Neural cell (in vitro differentiated cells): ENCODE results near the gene RFX4. TPM values are rescaled to one million over a fixed set of nuclear protein-coding genes. Genes with fewer than 3 reads are reported as not detected.

ENCODE experiments used
- H2AFZ ChIP-seq: fragments of 200-600, 300-800 bp; sonication (generic), shearing (Covaris generic); 2 replicates; pipeline ENCODE4 v1.6.0; 2014; ENCODE audit warnings: low read depth, mild to moderate bottlenecking, antibody characterized with exemption, low read length, moderate library complexity
- H3F3A ChIP-seq: fragments of 200-600 bp; shearing (Covaris generic); 2 replicates; pipeline ENCODE4 v1.6.1; 2016; ENCODE audit warnings: mild to moderate bottlenecking, moderate library complexity, mixed read lengths, antibody characterized with exemption, low read length; ENCODE audit not compliant: insufficient read depth, poor library complexity, severe bottlenecking
- H3K27ac ChIP-seq: fragments of 200-600, 300-800 bp; sonication (generic), shearing (Covaris generic); 2 replicates; pipeline ENCODE4 v1.5.1; 2014; ENCODE audit warnings: mild to moderate bottlenecking, low read length, moderate library complexity
- H3K27me3 ChIP-seq: fragments of 300-800, 200-600 bp; sonication (generic), shearing (Covaris generic); 2 replicates; pipeline ENCODE4 v1.6.0; 2014; ENCODE audit warnings: mild to moderate bottlenecking, low read depth, low read length, moderate library complexity; ENCODE audit not compliant: insufficient read depth
- H3K36me3 ChIP-seq: fragments of 300-800, 200-600 bp; sonication (generic), shearing (Covaris generic); 2 replicates; pipeline ENCODE4 v1.5.1; 2014; ENCODE audit warnings: mild to moderate bottlenecking, antibody characterized with exemption, low read length, moderate library complexity; ENCODE audit not compliant: insufficient read depth
- H3K4me2 ChIP-seq: fragments of 300-800, 200-600 bp; sonication (generic), shearing (Covaris generic); 2 replicates; pipeline ENCODE4 v1.6.0; 2014; ENCODE audit warnings: mild to moderate bottlenecking, low read length
- H3K4me3 ChIP-seq: fragments of 300-800, 200-600 bp; sonication (generic), shearing (Covaris generic); 2 replicates; pipeline ENCODE4 v1.5.1; 2014; ENCODE audit warnings: mild to moderate bottlenecking, low read length, moderate library complexity
- H3K79me2 ChIP-seq: fragments of 200-600 bp; shearing (Covaris generic); replicated peaks from 2 replicates; pipeline ENCODE4 v1.6.0; 2014; ENCODE audit warnings: mild to moderate bottlenecking, low read length, moderate library complexity; ENCODE audit not compliant: insufficient read depth
- H3K9ac ChIP-seq: fragments of 300-800, 200-600 bp; sonication (generic), shearing (Covaris generic); 2 replicates; pipeline ENCODE4 v1.6.1; 2016; ENCODE audit warnings: mild to moderate bottlenecking, low read length, mixed read lengths
- H3K9me2 ChIP-seq: fragments of 200-600 bp; shearing (Covaris generic); 2 replicates; pipeline ENCODE4 v1.6.1; 2016; ENCODE audit warnings: mild to moderate bottlenecking, low read length, mixed read lengths; ENCODE audit not compliant: insufficient read depth
- H3K9me3 ChIP-seq: fragments of 200-600, 300-800 bp; sonication (generic), shearing (Covaris generic); 2 replicates; pipeline ENCODE4 v1.6.1; 2016; ENCODE audit warnings: mild to moderate bottlenecking, mixed run types, low read length, moderate library complexity, mixed read lengths
- H4K20me1 ChIP-seq: fragments of 200-600 bp; shearing (Covaris generic); 2 replicates; pipeline ENCODE4 v1.6.1; 2016; ENCODE audit warnings: mild to moderate bottlenecking, mixed run types; ENCODE audit not compliant: insufficient read depth
- CTCF ChIP-seq: fragments of 450-650 bp; IDR thresholded peaks from 2 replicates; pipeline ENCODE4 v1.5.1; 2014; ENCODE audit warnings: antibody characterized with exemption, mild to moderate bottlenecking, moderate library complexity; ENCODE audit not compliant: poor library complexity, severe bottlenecking
- EP300 ChIP-seq: fragments of 450-650 bp; conservative IDR thresholded peaks from 2 replicates; pipeline ENCODE4 v1.6.1; 2014; ENCODE audit warnings: antibody characterized with exemption, mild to moderate bottlenecking, moderate library complexity; ENCODE audit not compliant: poor library complexity, severe bottlenecking
- EZH2 ChIP-seq: fragments of 200-600, 300-800 bp; shearing (Covaris generic), sonication (generic); IDR thresholded peaks from 2 replicates; pipeline ENCODE4 v1.6.1; 2014; ENCODE audit warnings: antibody characterized with exemption, low read length, borderline replicate concordance, mild to moderate bottlenecking; ENCODE audit not compliant: insufficient read depth, poor library complexity, severe bottlenecking
- MXI1 ChIP-seq: fragments of 450-650 bp; conservative IDR thresholded peaks from 2 replicates; pipeline ENCODE4 v1.6.1; 2014; ENCODE audit warnings: antibody characterized with exemption, mild to moderate bottlenecking; ENCODE audit not compliant: poor library complexity, severe bottlenecking
- POLR2AphosphoS5 ChIP-seq: IDR thresholded peaks from 2 replicates; pipeline ENCODE4 v1.6.1; 2012
- RAD21 ChIP-seq: fragments of 450-650 bp; conservative IDR thresholded peaks from 2 replicates; pipeline ENCODE4 v1.6.1; 2014; ENCODE audit warnings: antibody characterized with exemption, mild to moderate bottlenecking, moderate library complexity
- REST ChIP-seq: IDR thresholded peaks from 2 replicates; pipeline ENCODE4 v1.6.1; 2012; ENCODE audit warnings: borderline replicate concordance
- SMC3 ChIP-seq: fragments of 450-650 bp; conservative IDR thresholded peaks from 2 replicates; pipeline ENCODE4 v1.6.1; 2014; ENCODE audit warnings: antibody characterized with exemption, mild to moderate bottlenecking, moderate library complexity; ENCODE audit not compliant: poor library complexity
- TAF1 ChIP-seq: IDR thresholded peaks from 2 replicates; pipeline ENCODE4 v1.6.1; 2012; ENCODE audit warnings: low read depth
- polyA plus RNA-seq: library from polyadenylated mRNA; depleted of rRNA; stranded (reverse); fragments of >200 nt; gene quantifications from 2 replicates; pipeline ENCODE4 v1.2.3, GENCODE V29; 2014

Gene RFX4
- polyA plus RNA-seq, 1 donor from 2014 or later, result 0.22 TPM

GRCh38 chr12:106680280-106680679 is 97.5 kb downstream of the RFX4 start:
- no peak overlapping the region for H3K27ac ChIP-seq
- no peak overlapping the region for H3K4me2 ChIP-seq
- H3K9me3 ChIP-seq, result no peaks in the 10 kb centered on the region
- no peaks in the 10 kb centered on the region for H3F3A ChIP-seq
- no peaks in the 10 kb centered on the region for H3K9me2 ChIP-seq
- no peaks in the 10 kb centered on the region for H3K27me3 ChIP-seq
- no peak overlapping the region for H3K9ac ChIP-seq
- H3K4me3 ChIP-seq, result no peak overlapping the region
- no peaks in the 10 kb centered on the region for H4K20me1 ChIP-seq
- H3K36me3 ChIP-seq, result no peaks in the 10 kb centered on the region
- TF ChIP-seq REST (no peak), EP300 (no peak)
- no peak overlapping the region for H2AFZ ChIP-seq
- H3K79me2 ChIP-seq, result no peaks in the 10 kb centered on the region

- Histone ChIP-seq H2AFZ (no peak overlapping the region), H4K20me1 (no peaks in the 10 kb centered on the region), H3K27me3 (no peaks in the 10 kb centered on the region), H3F3A (no peaks in the 10 kb centered on the region), H3K4me3 (no peak overlapping the region), H3K4me2 (no peak overlapping the region), H3K9me3 (no peaks in the 10 kb centered on the region), H3K9me2 (no peaks in the 10 kb centered on the region), H3K27ac (no peak overlapping the region), H3K36me3 (no peaks in the 10 kb centered on the region), H3K79me2 (no peaks in the 10 kb centered on the region), H3K9ac (no peak overlapping the region)
- no peak for TF ChIP-seq REST
- no peak for TF ChIP-seq EP300
- no peak for TF ChIP-seq TAF1
- TF ChIP-seq SMC3, result no peak
- TF ChIP-seq CTCF, result no peak
- TF ChIP-seq EZH2, result no peak
- TF ChIP-seq MXI1, result no peak
- TF ChIP-seq RAD21, result no peak
- no peak for TF ChIP-seq POLR2AphosphoS5
These were observed 98.4 kb downstream of the RFX4 start for GRCh38 chr12:106681210-106681609.
